Measurements from ENCODE around the gene FBXO31. TPM values are rescaled to one million over a fixed set of nuclear protein-coding genes. Genes with fewer than 3 reads are reported as not detected.

FBXO31 gene
- total and polyA plus RNA-seq, 2 donors (not counting 1 experiment from before 2014, with no cell fraction given): 17.8 to 32.9 TPM

DNA sequence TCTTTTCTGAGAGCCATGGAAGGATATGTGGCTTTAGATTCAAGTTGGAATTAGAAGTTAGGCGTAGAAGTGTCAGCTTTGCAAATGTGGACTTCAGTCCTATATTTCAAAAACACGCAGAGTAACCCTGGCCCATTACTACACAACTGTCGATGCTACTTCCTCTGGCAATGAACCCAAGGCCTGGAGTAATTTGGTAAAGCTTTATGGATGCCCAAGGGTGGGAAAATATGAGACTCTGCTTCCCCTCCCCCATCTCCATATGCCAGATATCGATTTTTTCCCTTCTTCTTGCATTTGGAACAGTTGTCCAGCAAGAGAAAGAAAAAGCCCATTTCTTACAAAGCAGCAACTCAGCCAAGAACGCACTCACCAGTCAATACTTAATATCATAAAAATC lies 5.7 kb upstream of the FBXO31 start:
- H3K9ac ChIP-seq (ENCODE audit: low read length): no peak overlapping the region
- H4K20me1 ChIP-seq (ENCODE audit: control insufficient read depth, insufficient read depth, low read length, poor library complexity, severe bottlenecking): peaks cover 16% of the 10 kb centered on the region

GRCh38 chr16:87388818-87389134 lies 5.2 kb upstream of the FBXO31 start:
- Histone ChIP-seq H3K79me2 (ENCODE audit: control insufficient read depth, insufficient read depth, low read length) (peaks cover 12% of the 10 kb centered on the region), H3K9me3 (ENCODE audit: control extremely low read depth in 1 of 3, control insufficient read depth in 2 of 3, insufficient read depth in 1 of 3, low read length in 2 of 3) (no peaks in the 10 kb centered on the region), H3K36me3 (replicated peaks in 1 of 2; ENCODE audit: control extremely low read depth in 1 of 2, control insufficient read depth in 1 of 2, extremely low read depth in 1 of 2, insufficient read depth in 2 of 2, low read length in 1 of 2) (no peaks in the 10 kb centered on the region), H3K9ac (ENCODE audit: low read length) (peak overlapping the region; percentile 28), H3K27ac (ENCODE audit: low read length in 2 of 2) (peak overlapping the region; percentile 94 to 98), H3K4me3 (ENCODE audit: control extremely low read depth in 1 of 5, extremely low read depth in 1 of 5, insufficient read depth in 1 of 5, low read depth in 2 of 5, low read length in 4 of 5) (peak overlapping the region; percentile 15 to 39 (median 35)), H3K27me3 (replicated peaks in 1 of 4; ENCODE audit: control extremely low read depth in 1 of 4, control insufficient read depth in 3 of 4, insufficient read depth in 4 of 4, low read length in 3 of 4) (no peaks in the 10 kb centered on the region), H3K4me1 (ENCODE audit: control insufficient read depth in 2 of 2, insufficient read depth in 2 of 2, low read length in 2 of 2) (peaks cover 42 to 58% of the 10 kb centered on the region in 2 donors), H4K20me1 (ENCODE audit: control insufficient read depth, insufficient read depth, low read length, poor library complexity, severe bottlenecking) (peaks cover 11% of the 10 kb centered on the region), H2AFZ (ENCODE audit: insufficient read depth, low read depth, low read length, poor library complexity, severe bottlenecking) (peak overlapping the region; percentile 60), H3K4me2 (replicated peaks; ENCODE audit: low read depth, low read length, poor library complexity, severe bottlenecking) (peak overlapping the region; percentile 68)
- WGBS (ENCODE audit: insufficient coverage): no CpG with 5 or more reads among the region's 1 CpG
- no peak for ATAC-seq (ENCODE audit: low read depth)
- TF ChIP-seq, protein P1, sequence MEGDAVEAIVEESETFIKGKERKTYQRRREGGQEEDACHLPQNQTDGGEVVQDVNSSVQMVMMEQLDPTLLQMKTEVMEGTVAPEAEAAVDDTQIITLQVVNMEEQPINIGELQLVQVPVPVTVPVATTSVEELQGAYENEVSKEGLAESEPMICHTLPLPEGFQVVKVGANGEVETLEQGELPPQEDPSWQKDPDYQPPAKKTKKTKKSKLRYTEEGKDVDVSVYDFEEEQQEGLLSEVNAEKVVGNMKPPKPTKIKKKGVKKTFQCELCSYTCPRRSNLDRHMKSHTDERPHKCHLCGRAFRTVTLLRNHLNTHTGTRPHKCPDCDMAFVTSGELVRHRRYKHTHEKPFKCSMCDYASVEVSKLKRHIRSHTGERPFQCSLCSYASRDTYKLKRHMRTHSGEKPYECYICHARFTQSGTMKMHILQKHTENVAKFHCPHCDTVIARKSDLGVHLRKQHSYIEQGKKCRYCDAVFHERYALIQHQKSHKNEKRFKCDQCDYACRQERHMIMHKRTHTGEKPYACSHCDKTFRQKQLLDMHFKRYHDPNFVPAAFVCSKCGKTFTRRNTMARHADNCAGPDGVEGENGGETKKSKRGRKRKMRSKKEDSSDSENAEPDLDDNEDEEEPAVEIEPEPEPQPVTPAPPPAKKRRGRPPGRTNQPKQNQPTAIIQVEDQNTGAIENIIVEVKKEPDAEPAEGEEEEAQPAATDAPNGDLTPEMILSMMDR (IDR thresholded peaks at IDR 0.05): no peak
- TF ChIP-seq EZH2 (IDR thresholded peaks at IDR 0.05; ENCODE audit: borderline replicate concordance, insufficient read depth, low read depth, low read length, poor library complexity, severe bottlenecking): no peak
- H3K4me1 Mint-ChIP-seq: peaks cover 55% of the 10 kb centered on the region
- intact Hi-C loops (cut with micrococcal nuclease): loop anchor here (10.0 kb wide), 2 partner anchors 834 to 1834 kb away; partner anchors contain the start of gene MTHFSD
- H3K27ac Mint-ChIP-seq: peak overlapping the region; percentile 98
- H3K4me3 Mint-ChIP-seq: peak overlapping the region; percentile 68
- ChIA-PET POLR2A (interaction anchor here (1.1 to 1.3 kb wide), 2 partner anchors 20 to 72 kb away, joined by 6 to 9 read pairs; partner anchors contain the start of gene C16orf95), CTCF (interaction anchor here (0.6 to 2.1 kb wide), 4 partner anchors 10 to 247 kb away, joined by 3 to 7 read pairs (median 4); partner anchors contain the start of gene C16orf95)
- H3K9me3 Mint-ChIP-seq (ENCODE audit: insufficient read depth): peaks cover 3% of the 10 kb centered on the region
- H3K27me3 Mint-ChIP-seq: no peaks in the 10 kb centered on the region
- DNase-seq: no peak

More for the DNA sequence above, 5.7 kb upstream of the FBXO31 start:
- Histone ChIP-seq H3K4me3 (ENCODE audit: control extremely low read depth in 1 of 5, extremely low read depth in 1 of 5, insufficient read depth in 1 of 5, low read depth in 2 of 5, low read length in 4 of 5) (no peak overlapping the region), H3K4me1 (ENCODE audit: control insufficient read depth in 2 of 2, insufficient read depth in 2 of 2, low read length in 2 of 2) (peaks cover 46 to 63% of the 10 kb centered on the region in 2 donors), H3K9me3 (ENCODE audit: control extremely low read depth in 1 of 3, control insufficient read depth in 2 of 3, insufficient read depth in 1 of 3, low read length in 2 of 3) (no peaks in the 10 kb centered on the region), H3K79me2 (ENCODE audit: control insufficient read depth, insufficient read depth, low read length) (peaks cover 16% of the 10 kb centered on the region), H3K27me3 (replicated peaks in 1 of 4; ENCODE audit: control extremely low read depth in 1 of 4, control insufficient read depth in 3 of 4, insufficient read depth in 4 of 4, low read length in 3 of 4) (no peaks in the 10 kb centered on the region), H3K36me3 (replicated peaks in 1 of 2; ENCODE audit: control extremely low read depth in 1 of 2, control insufficient read depth in 1 of 2, extremely low read depth in 1 of 2, insufficient read depth in 2 of 2, low read length in 1 of 2) (no peaks in the 10 kb centered on the region), H3K27ac (ENCODE audit: low read length in 2 of 2) (peak overlapping the region; percentile 34 to 94), H3K4me2 (replicated peaks; ENCODE audit: low read depth, low read length, poor library complexity, severe bottlenecking) (no peak overlapping the region), H2AFZ (ENCODE audit: insufficient read depth, low read depth, low read length, poor library complexity, severe bottlenecking) (no peak overlapping the region)
- no peak for TF ChIP-seq EZH2 (IDR thresholded peaks at IDR 0.05; ENCODE audit: borderline replicate concordance, insufficient read depth, low read depth, low read length, poor library complexity, severe bottlenecking)
- TF ChIP-seq, protein P1 (IDR thresholded peaks at IDR 0.05): no peak
- ATAC-seq (ENCODE audit: low read depth) (no peak), DNase-seq (no peak)
- no peak overlapping the region for H3K4me3 Mint-ChIP-seq
- intact Hi-C loops (cut with micrococcal nuclease): loop anchor here (10.0 kb wide), 2 partner anchors 834 to 1834 kb away; partner anchors contain the start of gene MTHFSD
- CTCF ChIA-PET: interaction anchor here (0.6 to 2.1 kb wide), 3 partner anchors 66 to 247 kb away, joined by 3 to 7 read pairs (median 4); partner anchors contain the start of gene C16orf95
- no CpG with 5 or more reads among the region's 5 CpGs for WGBS (ENCODE audit: insufficient coverage)
- H3K4me1 Mint-ChIP-seq: peaks cover 57% of the 10 kb centered on the region
- H3K27ac Mint-ChIP-seq: peak overlapping the region; percentile 66
- POLR2A ChIA-PET: interaction anchor here (1.1 kb wide), 1 partner anchor 21 kb away, joined by 6 read pairs; no protein-coding TSS in a partner anchor
- H3K27me3 Mint-ChIP-seq: no peaks in the 10 kb centered on the region
- peaks cover 3% of the 10 kb centered on the region for H3K9me3 Mint-ChIP-seq (ENCODE audit: insufficient read depth)
